ENCODE measurements around the gene PISD. TPM values are rescaled to one million over a fixed set of nuclear protein-coding genes. Genes with fewer than 3 reads are reported as not detected.
"Not testable (repeated sequence)": the region's sequence is repeated elsewhere in the genome, so short reads cannot be mapped to it uniquely, and the experiment has no call there.

Gene PISD
- total and polyA plus RNA-seq, 9 donors = 12.0 to 60.2 (median 33.5) TPM

DNA sequence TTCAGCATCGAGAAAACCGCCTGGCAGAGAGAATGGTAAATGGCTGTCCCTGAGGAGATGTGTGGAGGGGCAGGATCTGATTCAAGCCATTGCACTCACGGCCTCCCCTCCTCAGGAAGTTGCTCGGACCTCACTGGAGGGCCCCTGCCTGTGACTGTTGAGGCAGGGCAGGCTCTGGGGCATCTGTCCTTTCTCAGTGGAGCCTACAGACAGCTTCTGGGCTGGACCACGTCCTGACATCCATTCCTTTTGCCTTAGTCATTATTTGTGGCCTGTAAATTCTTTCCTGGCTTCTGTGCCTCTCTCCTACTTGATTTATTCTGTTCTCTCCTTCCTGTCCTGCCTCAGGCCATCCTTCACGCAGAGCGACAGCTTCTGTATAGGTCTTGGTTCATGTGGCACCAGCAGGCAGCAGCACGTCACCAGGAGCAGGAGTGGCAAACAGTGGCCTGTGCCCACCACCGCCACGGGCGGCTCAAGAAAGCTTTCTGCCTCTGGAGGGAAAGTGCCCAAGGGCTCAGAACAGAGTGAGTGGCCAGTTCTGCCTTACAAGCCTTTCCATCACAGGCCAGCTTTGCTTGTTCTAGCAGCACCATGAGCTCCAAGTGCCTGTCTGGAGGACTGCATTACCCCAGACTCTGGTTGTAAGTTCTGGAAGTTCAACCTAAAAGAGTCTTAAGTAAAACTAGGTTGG, 59.6 kb downstream of the PISD start:
- H3K27me3 ChIP-seq = no peaks in the 10 kb centered on the region
- no peak overlapping the region for H3K27ac ChIP-seq
- H3K4me3 ChIP-seq = no peak overlapping the region
- intact Hi-C loops (cut with DNase I) = no loop called here
- DNase-seq = peak in 1 of 5 donors; percentile 44
- peaks cover 2% of the 10 kb centered on the region for H3K4me1 ChIP-seq (ENCODE audit: insufficient read depth)
- no peaks in the 10 kb centered on the region for H3K9me3 ChIP-seq
- TF ChIP-seq POLR2A (IDR thresholded peaks at IDR 0.05) (no peak), EP300 (IDR thresholded peaks at IDR 0.05) (no peak), CTCF (IDR thresholded peaks at IDR 0.05) (no peak)
- H3K36me3 ChIP-seq = no peaks in the 10 kb centered on the region
- 31 to 46% (median 40%) methylated on average over 11 of the region's 11 CpGs for WGBS, 3 donors

GRCh38 chr22:31595271-31595670, 66.7 kb downstream of the PISD start:
- no peaks in the 10 kb centered on the region for H3K9me3 ChIP-seq
- DNase-seq = no peak
- H3K4me1 ChIP-seq (ENCODE audit: insufficient read depth) = no peaks in the 10 kb centered on the region
- H3K27ac ChIP-seq = no peak overlapping the region
- H3K4me3 ChIP-seq = no peak overlapping the region
- 89 to 93% (median 91%) methylated on average over 2 of the region's 2 CpGs for WGBS, 3 donors
- H3K36me3 ChIP-seq = no peaks in the 10 kb centered on the region
- intact Hi-C loops (cut with DNase I) = no loop called here
- no peaks in the 10 kb centered on the region for H3K27me3 ChIP-seq
- no peak for TF ChIP-seq POLR2A (IDR thresholded peaks at IDR 0.05)

DNA sequence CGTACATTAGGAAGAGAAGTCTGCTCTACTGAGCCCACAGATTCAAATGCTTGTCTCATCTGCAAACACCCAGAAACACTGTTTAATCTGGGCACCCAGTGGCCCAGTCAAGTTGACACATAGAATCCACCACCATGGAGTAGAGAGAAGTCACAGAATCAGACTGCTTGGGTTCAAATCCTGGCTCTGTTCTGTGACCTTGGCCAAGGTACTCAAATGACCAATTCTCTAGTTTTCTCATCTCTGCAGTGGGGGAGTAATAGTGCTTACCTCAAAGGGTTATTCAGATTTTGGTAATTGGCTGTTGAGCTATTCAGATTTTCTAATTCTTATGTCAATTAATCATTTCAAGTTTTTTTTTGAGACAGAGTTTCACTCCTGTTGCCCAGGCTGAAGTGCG, 71.9 kb downstream of the PISD start:
- H3K4me3 ChIP-seq; DNase-seq; H3K4me1 ChIP-seq (ENCODE audit: insufficient read depth); intact Hi-C loops (cut with DNase I); H3K27ac ChIP-seq; H3K27me3 ChIP-seq; H3K9me3 ChIP-seq; H3K36me3 ChIP-seq: not testable (repeated sequence)
- 83 to 100% (median 83%) methylated on average over 1 of the region's 2 CpGs for WGBS, 3 donors

- no peaks in the 10 kb centered on the region for H3K9me3 ChIP-seq
- no peak overlapping the region for H3K27ac ChIP-seq
- H3K4me1 ChIP-seq (ENCODE audit: insufficient read depth) = no peaks in the 10 kb centered on the region
- no peak for DNase-seq
- intact Hi-C loops (cut with DNase I) = no loop called here
- H3K4me3 ChIP-seq = no peak overlapping the region
- no peaks in the 10 kb centered on the region for H3K36me3 ChIP-seq
- TF ChIP-seq POLR2A (IDR thresholded peaks at IDR 0.05) (no peak), EP300 (IDR thresholded peaks at IDR 0.05) (no peak), CTCF (IDR thresholded peaks at IDR 0.05) (no peak)
- 81 to 89% (median 85%) methylated on average over 6 of the region's 6 CpGs for WGBS, 3 donors
- H3K27me3 ChIP-seq = no peaks in the 10 kb centered on the region
Measured at GRCh38 chr22:31588970-31589675, 72.9 kb downstream of the PISD start.

DNA sequence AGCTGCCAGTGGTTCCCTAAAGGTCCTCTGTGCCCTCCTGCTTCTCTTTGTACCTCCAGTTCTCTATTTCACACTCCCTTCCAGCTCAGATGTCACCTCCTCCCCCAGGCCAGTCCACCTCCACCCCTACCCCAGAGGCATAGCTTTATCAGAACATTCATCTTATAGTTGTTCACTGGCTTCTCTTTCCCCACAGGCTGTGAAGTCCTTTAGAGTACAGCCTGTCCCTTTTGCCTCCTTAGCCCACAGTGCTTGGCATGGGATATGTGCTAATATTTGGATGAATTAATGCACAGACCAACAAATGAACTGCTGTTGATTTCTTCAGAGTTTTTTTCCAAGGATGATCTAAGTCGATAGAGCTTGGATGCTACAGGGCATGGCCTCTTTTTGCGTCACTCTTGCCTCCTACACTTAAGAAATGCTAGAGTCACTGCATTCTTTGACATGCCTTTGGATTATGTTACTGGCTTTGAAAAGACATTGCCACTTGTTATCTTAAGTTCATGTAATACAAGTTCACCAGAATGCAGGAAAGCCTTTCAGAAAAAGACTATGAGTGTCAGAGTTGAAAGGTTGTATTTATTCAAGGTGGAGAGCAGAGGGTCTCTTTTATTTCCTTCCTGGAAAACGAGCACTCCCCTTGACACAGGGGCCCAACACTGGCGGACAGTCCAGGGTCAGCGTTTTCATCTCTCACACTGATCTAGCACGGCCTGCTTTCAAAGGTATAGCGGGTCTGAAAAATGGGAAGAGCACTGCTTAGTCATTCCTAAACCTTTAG, 75.7 kb downstream of the PISD start:
- Histone ChIP-seq H3K36me3 (no peaks in the 10 kb centered on the region), H3K4me3 (no peak overlapping the region), H3K27ac (no peak overlapping the region), H3K4me1 (ENCODE audit: insufficient read depth) (no peaks in the 10 kb centered on the region), H3K27me3 (no peaks in the 10 kb centered on the region), H3K9me3 (no peaks in the 10 kb centered on the region)
- 80 to 86% (median 84%) methylated on average over 7 of the region's 7 CpGs for WGBS, 3 donors
- intact Hi-C loops (cut with DNase I) = no loop called here
- DNase-seq = no peak
- TF ChIP-seq POLR2A (IDR thresholded peaks at IDR 0.05) = no peak
- TF ChIP-seq EP300 (IDR thresholded peaks at IDR 0.05) = no peak
- no peak for TF ChIP-seq CTCF (IDR thresholded peaks at IDR 0.05)
